Mesenteric fat pad (tissue), 1 donor: ENCODE data around the gene RTF1. TPM values are rescaled to one million over a fixed set of nuclear protein-coding genes. Genes with fewer than 3 reads are reported as not detected.

Experiments used
- total RNA-seq: library from RNA; stranded (reverse); fragmentation: NEBNext Ultra II Directional; extraction: Animal tissue kit (Norgen Biotek cat#: 25700); gene quantifications from one replicate; pipeline ENCODE4 v1.2.1, GENCODE V29; 2021
- donor health status: DM: yes; HTN: yes; CAD: no.

The RTF1 gene
- total RNA-seq, 1 donor from 2014 or later = 26.8 TPM

Other genes with a start within 250 kb of the RTF1 start
- not detected for gene EXD1, start 186.3 kb upstream of the RTF1 start, total RNA-seq
- gene CHP1, start 185.8 kb upstream of the RTF1 start, total RNA-seq = 128 TPM
- gene OIP5, start 84.5 kb upstream of the RTF1 start, total RNA-seq = not detected
- gene NUSAP1, start 84.2 kb upstream of the RTF1 start, total RNA-seq = 1.6 TPM
- 13.8 TPM for gene NDUFAF1, start 14.6 kb upstream of the RTF1 start, total RNA-seq
- gene ITPKA, start 76.8 kb downstream of the RTF1 start, total RNA-seq = 0.16 TPM
- 0.77 TPM for gene LTK, start 96.7 kb downstream of the RTF1 start, total RNA-seq
- 26.7 TPM for gene RPAP1, start 127.2 kb downstream of the RTF1 start, total RNA-seq
- 63.4 TPM for gene TYRO3, start 142.1 kb downstream of the RTF1 start, total RNA-seq
- gene MGA, start 243.3 kb downstream of the RTF1 start, total RNA-seq = 32.9 TPM